CD8-positive, alpha-beta memory T cell (primary cell): ENCODE data around the gene ACTR10. TPM values are rescaled to one million over a fixed set of nuclear protein-coding genes. Genes with fewer than 3 reads are reported as not detected.

Experiments
- CTCF ChIA-PET: fragments of 350-600 bp; sonication (Branson Sonifier 250); formaldehyde crosslinking; loops from one replicate; lab custom pipeline; 2021; ENCODE audit warnings: antibody characterized with exemption; lab: Charles Lee
- POLR2A ChIA-PET: fragments of 350-600 bp; sonication (Branson Sonifier 250); formaldehyde crosslinking; loops from one replicate; lab custom pipeline; 2021; ENCODE audit warnings: antibody characterized with exemption; lab: Charles Lee
- DNase-seq, 5 donors: peaks; one replicate each; pipeline versions ENCODE4 v3.0.0 to v3.0.0-alpha.2; 2020 to 2022; ENCODE audit warnings: mixed read lengths in 1 of 5
- H3K27ac ChIP-seq: one replicate; pipeline ENCODE4 v1.7.0; 2013; ENCODE audit warnings: low read depth, mild to moderate bottlenecking, low read length, moderate library complexity
- H3K27me3 ChIP-seq: 2 replicates; pipeline ENCODE4 v1.7.0; 2013; ENCODE audit warnings: low read length, mild to moderate bottlenecking; ENCODE audit not compliant: insufficient read depth, poor library complexity, severe bottlenecking
- H3K36me3 ChIP-seq: 2 replicates; pipeline ENCODE4 v1.7.0; 2013; ENCODE audit warnings: mild to moderate bottlenecking, low read length, moderate library complexity; ENCODE audit not compliant: insufficient read depth
- H3K4me1 ChIP-seq: 2 replicates; pipeline ENCODE4 v1.7.0; 2013; ENCODE audit warnings: mild to moderate bottlenecking, low read length, moderate library complexity; ENCODE audit not compliant: insufficient read depth
- H3K4me3 ChIP-seq: 2 replicates; pipeline ENCODE4 v1.7.0; 2013; ENCODE audit warnings: mild to moderate bottlenecking, low read length
- H3K9me3 ChIP-seq: 2 replicates; pipeline ENCODE4 v1.7.0; 2013; ENCODE audit warnings: mild to moderate bottlenecking, low read length
- H3K27ac Mint-ChIP-seq, 8 donors: one replicate each; pipeline ENCODE4 v1.8.0; 2020 to 2021; ENCODE audit warnings: mixed read lengths in 8 of 8, mild to moderate bottlenecking in 6 of 8, inconsistent platforms in 3 of 8, moderate library complexity in 3 of 8
- H3K27me3 Mint-ChIP-seq, 2 donors: one replicate each; pipeline ENCODE4 v1.8.0; 2020 to 2021; ENCODE audit warnings: mixed read lengths in 2 of 2, mild to moderate bottlenecking in 1 of 2, moderate library complexity in 1 of 2
- H3K36me3 Mint-ChIP-seq, 3 donors: one replicate each; pipeline ENCODE4 v1.8.0; 2020 to 2021; ENCODE audit warnings: mixed read lengths in 3 of 3, inconsistent platforms in 1 of 3, mild to moderate bottlenecking in 1 of 3
- H3K4me1 Mint-ChIP-seq, 3 donors: one replicate each; pipeline ENCODE4 v1.8.0; 2020 to 2021; ENCODE audit warnings: mixed read lengths in 3 of 3, inconsistent platforms in 1 of 3, mild to moderate bottlenecking in 1 of 3
- H3K4me3 Mint-ChIP-seq, 7 donors: one replicate each; pipeline ENCODE4 v1.8.0; 2020 to 2021; ENCODE audit warnings: mixed read lengths in 7 of 7, mild to moderate bottlenecking in 6 of 7, moderate library complexity in 4 of 7, inconsistent platforms in 2 of 7
- H3K9me3 Mint-ChIP-seq, 5 donors: one replicate each; pipeline ENCODE4 v1.8.0; 2020 to 2022; ENCODE audit warnings: mixed read lengths in 5 of 5, mild to moderate bottlenecking in 3 of 5, moderate library complexity in 2 of 5, inconsistent platforms in 1 of 5
- polyA plus RNA-seq: library from polyadenylated mRNA; unstranded; fragments of 300-500 nt; fragmentation: Illumina TruSeq; gene quantifications from one replicate; pipeline ENCODE4 v1.2.3, GENCODE V29; 2021
- total RNA-seq, 2 experiments: library from RNA; stranded (reverse); gene quantifications; one replicate each; pipeline ENCODE4 v1.2.3, GENCODE V29; 2021

ACTR10 gene
- total and polyA plus RNA-seq, 3 experiments from 2014 or later, result 38.7 to 81.9 (median 41.5) TPM

DNA sequence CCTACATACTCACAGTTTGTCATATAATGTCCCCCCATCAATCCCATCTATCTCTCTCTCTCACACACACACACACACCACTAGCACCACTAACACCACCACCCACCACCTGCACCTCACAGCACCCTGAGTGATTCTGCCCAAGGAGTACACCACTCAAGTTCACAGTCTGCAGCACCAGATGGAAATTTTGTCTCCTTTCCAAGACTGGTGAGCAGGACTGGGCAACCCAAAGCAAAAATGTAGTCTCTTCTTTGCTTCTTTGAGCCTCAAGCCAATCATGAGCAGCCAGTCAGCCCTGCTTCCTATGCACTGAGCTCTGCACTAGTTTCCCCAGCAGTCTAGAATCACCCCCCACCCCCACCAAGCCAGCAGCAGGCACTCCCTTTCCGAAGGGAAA lies 32.9 kb upstream of the ACTR10 start:
- Histone ChIP-seq H3K9me3 (no peaks in the 10 kb centered on the region), H3K4me3 (no peak overlapping the region), H3K4me1 (peaks cover 6% of the 10 kb centered on the region), H3K27me3 (no peaks in the 10 kb centered on the region), H3K36me3 (no peaks in the 10 kb centered on the region), H3K27ac (no peak overlapping the region)
- Mint-ChIP-seq H3K4me3 (no peak overlapping the region), H3K9me3 (no peaks in the 10 kb centered on the region), H3K27me3 (peaks cover 0 to 19% of the 10 kb centered on the region in 2 donors), H3K27ac (no peak overlapping the region), H3K4me1 (peaks cover 0 to 11% (median 7%) of the 10 kb centered on the region in 3 donors), H3K36me3 (no peaks in the 10 kb centered on the region)
- POLR2A ChIA-PET, result interaction anchor here (0.7 kb wide), 1 partner anchor 12 kb away, joined by 3 read pairs; no protein-coding TSS in a partner anchor
- no peak for DNase-seq
- CTCF ChIA-PET, result interaction anchor here (1.4 kb wide), 1 partner anchor 50 kb away, joined by 3 read pairs; no protein-coding TSS in a partner anchor

DNA sequence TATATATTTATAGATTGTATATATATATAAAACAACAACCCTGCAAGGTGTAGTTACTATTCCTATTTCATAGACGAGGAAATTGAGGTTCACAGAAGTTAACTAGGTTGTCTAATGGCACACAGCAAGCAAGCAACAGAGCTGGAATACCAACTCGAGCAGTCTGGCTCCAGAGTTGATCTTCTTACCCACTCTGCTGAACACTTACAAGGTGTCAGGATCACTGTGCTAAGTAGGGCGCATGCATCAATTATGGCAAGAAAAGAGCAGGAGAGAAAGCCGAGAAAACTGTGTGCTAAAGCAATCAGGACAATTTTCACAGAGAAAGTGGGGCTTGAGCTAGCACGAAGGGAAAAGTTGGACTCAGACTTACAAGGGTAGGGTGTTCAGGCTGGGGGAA lies 32.1 kb upstream of the ACTR10 start:
- H3K9me3 ChIP-seq, result no peaks in the 10 kb centered on the region
- H3K27ac Mint-ChIP-seq, result peak overlapping the region in 1 of 8 donors; percentile 74
- DNase-seq, result no peak
- no peaks in the 10 kb centered on the region for H3K27me3 ChIP-seq
- ChIA-PET CTCF (interaction anchor here (1.4 kb wide), 1 partner anchor 51 kb away, joined by 3 read pairs; no protein-coding TSS in a partner anchor), POLR2A (no interaction called here)
- no peak overlapping the region for H3K4me3 Mint-ChIP-seq
- no peaks in the 10 kb centered on the region for H3K36me3 Mint-ChIP-seq
- H3K9me3 Mint-ChIP-seq, result no peaks in the 10 kb centered on the region
- peaks cover 0 to 11% (median 7%) of the 10 kb centered on the region in 3 donors for H3K4me1 Mint-ChIP-seq
- no peak overlapping the region for H3K27ac ChIP-seq
- H3K4me3 ChIP-seq, result no peak overlapping the region
- H3K36me3 ChIP-seq, result no peaks in the 10 kb centered on the region
- H3K4me1 ChIP-seq, result peaks cover 6% of the 10 kb centered on the region
- H3K27me3 Mint-ChIP-seq, result peaks cover 2 to 19% of the 10 kb centered on the region in 2 donors

DNA sequence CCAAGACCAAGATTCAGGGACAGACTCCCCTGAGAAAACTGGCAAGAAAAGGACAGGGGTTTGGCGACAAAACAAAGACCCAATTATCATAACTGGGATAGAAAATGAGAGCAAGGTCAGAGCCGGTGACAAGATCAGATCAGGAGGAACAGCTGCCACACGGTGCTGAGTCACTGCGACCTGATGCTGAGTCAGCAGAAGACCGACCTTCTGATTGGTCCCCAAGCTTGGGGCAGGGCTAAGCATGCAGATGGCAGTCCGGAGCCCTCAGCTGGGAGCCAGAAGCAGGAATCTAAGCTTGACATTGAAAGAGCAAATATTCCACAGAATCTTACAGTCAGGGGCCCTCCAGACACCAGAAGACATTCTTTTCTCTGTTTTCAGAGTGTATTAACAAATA lies 28.9 kb upstream of the ACTR10 start:
- H3K36me3 Mint-ChIP-seq, result no peaks in the 10 kb centered on the region
- H3K9me3 Mint-ChIP-seq, result no peaks in the 10 kb centered on the region

DNA sequence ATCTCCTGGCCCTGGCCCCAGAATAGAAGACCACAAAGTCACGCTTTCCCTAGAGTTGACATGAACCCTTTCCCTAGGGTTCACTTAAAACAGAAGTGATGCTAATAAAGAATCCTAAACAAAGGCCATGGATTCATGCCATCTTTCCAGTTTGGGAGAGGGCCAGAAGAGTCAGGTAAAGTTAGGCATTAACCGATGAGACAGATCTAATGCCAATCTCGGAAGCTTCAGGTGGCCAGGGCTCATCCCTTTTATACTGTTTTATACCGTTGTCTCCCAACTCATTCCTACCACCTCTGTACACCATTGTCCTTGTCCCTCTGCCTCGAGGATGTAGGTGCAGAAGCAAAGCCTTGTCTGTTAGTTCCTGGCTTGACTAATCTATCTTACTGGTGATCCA lies 22.8 kb upstream of the ACTR10 start:
- Mint-ChIP-seq H3K9me3 (no peaks in the 10 kb centered on the region), H3K27me3 (peaks cover 11 to 17% of the 10 kb centered on the region in 2 donors), H3K4me3 (no peak overlapping the region), H3K4me1 (no peaks in the 10 kb centered on the region), H3K36me3 (no peaks in the 10 kb centered on the region), H3K27ac (peak overlapping the region in 2 of 8 donors; percentile 38 to 59)
- no peak for DNase-seq
- H3K9me3 ChIP-seq, result no peaks in the 10 kb centered on the region
- H3K36me3 ChIP-seq, result no peaks in the 10 kb centered on the region
- CTCF ChIA-PET, result interaction anchor here (1.4 kb wide), 1 partner anchor 27 kb away, joined by 3 read pairs; no protein-coding TSS in a partner anchor
- no peaks in the 10 kb centered on the region for H3K27me3 ChIP-seq
- H3K4me3 ChIP-seq, result no peak overlapping the region
- POLR2A ChIA-PET, result no interaction called here
- H3K27ac ChIP-seq, result no peak overlapping the region
- no peaks in the 10 kb centered on the region for H3K4me1 ChIP-seq

More for the DNA sequence above, 28.9 kb upstream of the ACTR10 start:
- ChIA-PET POLR2A (no interaction called here), CTCF (interaction anchor here (1.3 kb wide), 1 partner anchor 24 kb away, joined by 3 read pairs; no protein-coding TSS in a partner anchor)
- DNase-seq, result peak in 3 of 5 donors; percentile 10 to 53 (median 10)
- Mint-ChIP-seq H3K4me1 (peaks cover 0 to 11% (median 7%) of the 10 kb centered on the region in 3 donors), H3K27ac (no peak overlapping the region), H3K4me3 (no peak overlapping the region), H3K27me3 (peaks cover 8 to 36% of the 10 kb centered on the region in 2 donors)
- Histone ChIP-seq H3K27ac (no peak overlapping the region), H3K4me1 (peaks cover 5% of the 10 kb centered on the region), H3K4me3 (no peak overlapping the region), H3K36me3 (no peaks in the 10 kb centered on the region), H3K9me3 (no peaks in the 10 kb centered on the region), H3K27me3 (no peaks in the 10 kb centered on the region)

DNA sequence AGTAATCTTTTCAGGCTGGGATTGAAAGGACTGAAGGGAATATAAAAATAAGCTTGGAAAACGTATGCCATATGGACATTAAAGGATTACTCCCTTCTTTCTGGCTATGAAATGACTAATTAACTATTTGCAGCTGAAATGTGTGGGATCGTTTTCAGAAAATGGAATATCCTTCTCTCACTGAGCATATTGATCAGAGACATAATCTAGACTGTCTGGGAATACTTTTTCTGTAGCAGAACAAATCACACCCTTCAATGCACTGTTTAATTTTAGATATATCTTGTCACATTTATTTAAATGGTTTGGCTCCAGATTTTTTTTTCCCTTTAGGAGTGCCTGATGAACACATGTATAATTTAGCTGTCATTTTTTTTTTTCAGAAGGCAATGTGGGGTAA lies 10.8 kb upstream of the ACTR10 start:
- ChIA-PET CTCF (no interaction called here), POLR2A (no interaction called here)
- no peaks in the 10 kb centered on the region for H3K9me3 ChIP-seq
- H3K27me3 Mint-ChIP-seq, result peaks cover 2 to 17% of the 10 kb centered on the region in 2 donors
- H3K36me3 ChIP-seq, result no peaks in the 10 kb centered on the region
- no peaks in the 10 kb centered on the region for H3K36me3 Mint-ChIP-seq
- no peak for DNase-seq
- H3K4me1 Mint-ChIP-seq, result no peaks in the 10 kb centered on the region
- H3K4me3 ChIP-seq, result no peak overlapping the region
- no peak overlapping the region for H3K4me3 Mint-ChIP-seq
- no peaks in the 10 kb centered on the region for H3K9me3 Mint-ChIP-seq
- no peak overlapping the region for H3K27ac ChIP-seq
- H3K27ac Mint-ChIP-seq, result no peak overlapping the region
- no peaks in the 10 kb centered on the region for H3K4me1 ChIP-seq
- H3K27me3 ChIP-seq, result no peaks in the 10 kb centered on the region

DNA sequence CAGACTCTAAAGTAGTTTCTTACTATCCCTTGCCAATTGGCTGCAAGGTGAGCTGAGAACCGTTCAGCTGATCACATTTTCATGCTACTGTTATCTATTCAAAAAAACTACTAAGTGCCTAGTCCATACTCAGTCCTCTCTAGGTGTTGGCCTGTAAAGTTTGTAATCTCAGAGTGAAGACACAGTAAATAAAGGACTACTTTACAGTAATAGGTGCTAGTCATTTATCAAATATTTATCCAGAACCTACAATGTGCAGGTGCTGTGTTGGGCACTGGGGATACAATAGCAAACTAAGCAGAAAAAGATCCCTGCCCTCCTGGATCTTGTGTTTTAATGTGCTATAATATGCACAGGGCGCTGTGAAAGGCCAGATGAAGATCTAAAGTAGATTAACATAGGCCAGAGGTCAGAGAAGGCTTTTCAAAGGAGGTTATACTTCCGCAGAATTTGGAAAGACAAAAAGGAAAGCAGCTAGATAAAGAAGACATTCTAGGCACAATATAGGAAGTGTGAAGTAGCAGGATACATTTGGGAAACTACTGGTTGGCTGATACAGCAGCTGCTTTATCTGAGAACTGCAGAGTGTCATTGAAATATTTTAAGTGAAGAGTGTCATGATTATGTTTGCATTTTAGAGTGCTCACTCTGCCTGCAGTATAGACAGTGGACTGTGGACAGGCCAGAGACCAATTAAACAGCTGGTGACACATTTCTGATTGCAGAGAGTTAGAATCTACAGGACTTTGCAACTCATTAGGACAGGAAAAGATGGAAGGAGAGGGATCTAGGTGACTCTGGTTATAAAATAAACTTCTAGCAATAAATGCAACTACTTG lies 8.0 kb upstream of the ACTR10 start:
- Mint-ChIP-seq H3K36me3 (no peaks in the 10 kb centered on the region), H3K9me3 (no peaks in the 10 kb centered on the region), H3K27me3 (peaks cover 0 to 7% of the 10 kb centered on the region in 2 donors), H3K4me3 (no peak overlapping the region), H3K4me1 (peaks cover 2 to 5% (median 4%) of the 10 kb centered on the region in 3 donors), H3K27ac (no peak overlapping the region)
- Histone ChIP-seq H3K36me3 (no peaks in the 10 kb centered on the region), H3K27me3 (no peaks in the 10 kb centered on the region), H3K4me1 (no peaks in the 10 kb centered on the region), H3K4me3 (no peak overlapping the region), H3K9me3 (no peaks in the 10 kb centered on the region), H3K27ac (no peak overlapping the region)
- ChIA-PET POLR2A (no interaction called here), CTCF (no interaction called here)
- no peak for DNase-seq

DNA sequence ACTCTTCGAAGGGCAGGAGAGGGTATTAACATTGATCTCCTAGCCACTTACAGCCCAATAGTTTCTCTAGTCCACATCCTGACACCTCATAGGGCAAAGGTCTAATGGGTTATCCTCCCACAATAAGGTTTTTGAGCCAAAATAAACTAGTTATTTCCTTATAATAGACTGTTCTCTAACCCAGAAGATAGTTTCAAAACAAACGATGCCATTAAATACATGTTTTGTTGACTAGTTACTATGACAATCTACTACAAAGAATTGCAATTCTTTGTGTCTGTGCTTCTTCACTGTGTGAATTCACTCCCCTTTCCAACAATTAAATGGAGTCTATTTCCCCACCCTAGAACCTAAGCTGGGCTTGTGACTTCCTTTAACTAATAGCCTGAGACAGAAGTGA lies 6.4 kb upstream of the ACTR10 start:
- no peak for DNase-seq
- CTCF ChIA-PET, result no interaction called here
- peaks cover 13 to 18% (median 16%) of the 10 kb centered on the region in 3 donors for H3K4me1 Mint-ChIP-seq
- no peaks in the 10 kb centered on the region for H3K27me3 ChIP-seq
- H3K27me3 Mint-ChIP-seq, result no peaks in the 10 kb centered on the region
- H3K4me3 ChIP-seq, result no peak overlapping the region
- no peaks in the 10 kb centered on the region for H3K36me3 ChIP-seq
- no peak overlapping the region for H3K27ac ChIP-seq
- H3K9me3 ChIP-seq, result no peaks in the 10 kb centered on the region
- no peak overlapping the region for H3K27ac Mint-ChIP-seq
- H3K4me3 Mint-ChIP-seq, result no peak overlapping the region
- POLR2A ChIA-PET, result no interaction called here
- H3K4me1 ChIP-seq, result peaks cover 7% of the 10 kb centered on the region
- H3K9me3 Mint-ChIP-seq, result no peaks in the 10 kb centered on the region
- no peaks in the 10 kb centered on the region for H3K36me3 Mint-ChIP-seq

DNA sequence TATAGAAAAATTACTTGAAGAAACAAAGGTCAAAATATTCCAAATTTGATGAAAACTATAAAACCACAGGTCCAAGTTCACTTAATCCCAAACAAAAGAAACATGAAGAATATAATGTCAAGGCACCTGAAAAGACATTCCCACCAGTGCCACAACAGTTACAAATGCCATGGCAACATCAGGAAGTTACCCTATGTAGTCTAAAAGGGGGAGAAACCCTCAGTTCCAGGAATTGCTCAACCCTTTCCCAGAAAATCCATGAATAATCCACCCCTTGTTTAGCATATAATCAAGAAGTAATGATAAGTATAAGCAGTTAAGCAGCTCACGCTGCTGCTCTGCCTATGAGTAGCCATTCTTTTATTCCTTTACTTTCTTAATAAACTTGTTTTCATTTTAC lies 3.8 kb upstream of the ACTR10 start:
- Mint-ChIP-seq H3K27ac (peak overlapping the region in 3 of 8 donors; percentile 2 to 82 (median 18)), H3K4me1 (peaks cover 33 to 38% (median 34%) of the 10 kb centered on the region in 3 donors), H3K27me3 (no peaks in the 10 kb centered on the region), H3K9me3 (no peaks in the 10 kb centered on the region), H3K4me3 (peak overlapping the region in 1 of 7 donors; percentile 53), H3K36me3 (peaks cover 0 to 10% (median 0%) of the 10 kb centered on the region in 3 donors)
- ChIA-PET POLR2A (no interaction called here), CTCF (no interaction called here)
- no peak for DNase-seq
- Histone ChIP-seq H3K4me1 (peaks cover 22% of the 10 kb centered on the region), H3K27me3 (no peaks in the 10 kb centered on the region), H3K4me3 (no peak overlapping the region), H3K9me3 (no peaks in the 10 kb centered on the region), H3K36me3 (no peaks in the 10 kb centered on the region), H3K27ac (no peak overlapping the region)
